HepG2 (cell line): ENCODE results near the gene TRAP1. TPM values are rescaled to one million over a fixed set of nuclear protein-coding genes. Genes with fewer than 3 reads are reported as not detected.

Experiments
- CHD4 ChIP-seq: fragments of 200-600 bp; sonication (generic); IDR thresholded peaks from 2 replicates; pipeline ENCODE4 v1.7.0; 2017; ENCODE audit warnings: mild to moderate bottlenecking, low read length, borderline replicate concordance
- DNMT1 ChIP-seq: sonication (generic); formaldehyde crosslinking; IDR thresholded peaks from 2 replicates; pipeline ENCODE4 v1.5.1; 2020; ENCODE audit warnings: mild to moderate bottlenecking, missing genetic modification reagents
- FIP1L1 ChIP-seq: fragments of 200-400 bp; formaldehyde crosslinking; IDR thresholded peaks from 2 replicates; pipeline ENCODE4 v1.6.1; 2018; ENCODE audit warnings: low read depth, mild to moderate bottlenecking, low read length, moderate library complexity, borderline replicate concordance; ENCODE audit not compliant: insufficient read depth
- MAFF ChIP-seq: IDR thresholded peaks from 2 replicates; pipeline ENCODE4 v1.6.1; 2011; ENCODE audit warnings: low read depth, low read length, improper control_type of control experiment
- ONECUT2 ChIP-seq: sonication (generic); formaldehyde crosslinking; IDR thresholded peaks from 2 replicates; pipeline ENCODE4 v1.4.0; 2020; ENCODE audit warnings: missing genetic modification reagents
- TOE1 ChIP-seq: sonication (generic); formaldehyde crosslinking; IDR thresholded peaks from 2 replicates; pipeline ENCODE4 v1.4.0; 2020; ENCODE audit warnings: mild to moderate bottlenecking, missing genetic modification reagents
- ZMYM4 ChIP-seq: sonication (generic); formaldehyde crosslinking; IDR thresholded peaks from 2 replicates; pipeline ENCODE4 v1.8.1; 2023; ENCODE audit warnings: mild to moderate bottlenecking, missing genetic modification reagents
- ZNF768 ChIP-seq: sonication (generic); formaldehyde crosslinking; IDR thresholded peaks from 2 replicates; pipeline ENCODE4 v1.4.0; 2020; ENCODE audit warnings: missing genetic modification reagents
- ZNF83 ChIP-seq: sonication (generic); formaldehyde crosslinking; IDR thresholded peaks from 2 replicates; pipeline ENCODE4 v1.4.0; 2020; ENCODE audit warnings: missing genetic modification reagents, mild to moderate bottlenecking, borderline replicate concordance
- polyA plus RNA-seq, 8 experiments: library from polyadenylated mRNA; depleted of rRNA in 3 of 8; stranded (reverse) in 7 of 8; unstranded in 1 of 8; fragments of >200 nt; fragmentation: Illumina TruSeq in 4 of 8; extraction: Trizol in 4 of 8; gene quantifications; 2 replicates each; pipeline versions ENCODE4 v1.2.1 to v1.2.3, GENCODE V29; 2011 to 2016; ENCODE audit warnings: low read depth in 4 of 8, missing spikeins in 1 of 8, mixed read lengths in 1 of 8; ENCODE audit not compliant: insufficient read depth in 1 of 8
- total RNA-seq, 5 experiments: library from RNA; depleted of rRNA; stranded (reverse); fragments of >200 nt; fragmentation: Illumina TruSeq; extraction: Trizol; gene quantifications; 2 replicates each; pipeline ENCODE4 v1.2.3, GENCODE V29; 2016; ENCODE audit warnings: low read depth in 1 of 5
- TF ChIP-seq, protein P1 (sequence below): sonication (generic); formaldehyde crosslinking; IDR thresholded peaks from 2 replicates; pipeline ENCODE4 v1.5.0; 2020; ENCODE audit warnings: mild to moderate bottlenecking, missing genetic modification reagents
- TF ChIP-seq, protein P2 (sequence below): sonication (generic); formaldehyde crosslinking; IDR thresholded peaks from 2 replicates; pipeline ENCODE4 v1.8.1; 2023; ENCODE audit warnings: missing genetic modification reagents, inconsistent platforms, borderline replicate concordance
- TF ChIP-seq, protein P3 (sequence below), 2 experiments: sonication (generic) in 1 of 2; formaldehyde crosslinking in 1 of 2; IDR thresholded peaks; 2 replicates each; pipeline versions ENCODE4 v1.6.1 to v1.9.0; 2014 to 2022; ENCODE audit warnings: antibody characterized with exemption in 1 of 2, borderline replicate concordance in 1 of 2, inconsistent platforms in 1 of 2, low read depth in 1 of 2, missing genetic modification reagents in 1 of 2
- TF ChIP-seq, protein P4 (sequence below): sonication (generic); formaldehyde crosslinking; IDR thresholded peaks from 2 replicates; pipeline ENCODE4 v1.5.1; 2020; ENCODE audit warnings: mild to moderate bottlenecking, missing genetic modification reagents, borderline replicate concordance
- TF ChIP-seq, protein P5 (sequence below): sonication (generic); formaldehyde crosslinking; conservative IDR thresholded peaks from 2 replicates; pipeline ENCODE4 v1.4.0; 2020; ENCODE audit warnings: missing genetic modification reagents

TRAP1 gene
- total and polyA plus RNA-seq, 2 of the 13 experiments (the other 11 are each of a cell fraction or from before 2014, with no cell fraction given), result 127 to 240 TPM

DNA sequence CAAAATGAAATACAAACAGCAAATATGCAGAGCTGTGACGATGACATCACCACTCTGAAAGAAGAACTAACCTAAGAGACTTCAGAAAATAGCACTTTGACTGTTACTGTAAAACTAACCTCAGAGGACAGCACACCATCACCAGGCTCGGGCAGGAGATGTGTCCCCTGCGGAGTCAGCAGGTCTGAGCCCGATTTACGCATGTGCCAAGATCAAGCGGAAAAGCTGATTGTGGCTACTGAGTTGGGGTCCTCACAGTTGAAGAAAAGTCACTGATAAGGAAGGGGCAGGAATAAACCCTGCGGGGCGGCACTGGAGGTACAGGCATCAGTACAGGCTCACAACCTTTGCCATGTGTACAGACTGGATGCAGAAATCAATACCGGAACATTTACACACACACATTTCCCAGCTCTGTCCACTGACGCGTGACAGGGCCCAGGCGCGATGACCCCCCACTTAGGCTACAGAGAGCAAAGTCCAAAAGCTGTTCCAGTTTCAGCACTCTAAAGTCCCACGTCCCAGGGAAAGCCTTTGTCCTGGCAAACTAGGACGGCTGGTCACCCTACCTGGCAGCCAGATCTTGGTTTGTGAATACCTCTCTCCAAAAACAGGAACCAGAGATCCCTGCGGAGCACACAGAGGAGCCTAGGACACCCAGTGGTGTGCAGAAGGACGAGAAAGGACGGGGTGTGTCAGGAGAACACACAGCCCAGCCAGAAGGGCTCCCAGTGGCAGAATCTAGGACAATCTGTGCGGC, 21.5 kb downstream of the TRAP1 start (continued):
- TF ChIP-seq CHD4 (no peak), ONECUT2 (CRISPR knock-in tag) (peak; percentile 99), MAFF (no peak), ZNF768 (CRISPR knock-in tag) (no peak), TOE1 (0 out of 2 replicates have a peak, but pooled peaks have one; percentile 37), ZNF83 (CRISPR knock-in tag) (no peak), ZMYM4 (CRISPR knock-in tag) (peak; percentile 90), FIP1L1 (no peak), DNMT1 (CRISPR knock-in tag) (no peak)
- TF ChIP-seq, protein P1, sequence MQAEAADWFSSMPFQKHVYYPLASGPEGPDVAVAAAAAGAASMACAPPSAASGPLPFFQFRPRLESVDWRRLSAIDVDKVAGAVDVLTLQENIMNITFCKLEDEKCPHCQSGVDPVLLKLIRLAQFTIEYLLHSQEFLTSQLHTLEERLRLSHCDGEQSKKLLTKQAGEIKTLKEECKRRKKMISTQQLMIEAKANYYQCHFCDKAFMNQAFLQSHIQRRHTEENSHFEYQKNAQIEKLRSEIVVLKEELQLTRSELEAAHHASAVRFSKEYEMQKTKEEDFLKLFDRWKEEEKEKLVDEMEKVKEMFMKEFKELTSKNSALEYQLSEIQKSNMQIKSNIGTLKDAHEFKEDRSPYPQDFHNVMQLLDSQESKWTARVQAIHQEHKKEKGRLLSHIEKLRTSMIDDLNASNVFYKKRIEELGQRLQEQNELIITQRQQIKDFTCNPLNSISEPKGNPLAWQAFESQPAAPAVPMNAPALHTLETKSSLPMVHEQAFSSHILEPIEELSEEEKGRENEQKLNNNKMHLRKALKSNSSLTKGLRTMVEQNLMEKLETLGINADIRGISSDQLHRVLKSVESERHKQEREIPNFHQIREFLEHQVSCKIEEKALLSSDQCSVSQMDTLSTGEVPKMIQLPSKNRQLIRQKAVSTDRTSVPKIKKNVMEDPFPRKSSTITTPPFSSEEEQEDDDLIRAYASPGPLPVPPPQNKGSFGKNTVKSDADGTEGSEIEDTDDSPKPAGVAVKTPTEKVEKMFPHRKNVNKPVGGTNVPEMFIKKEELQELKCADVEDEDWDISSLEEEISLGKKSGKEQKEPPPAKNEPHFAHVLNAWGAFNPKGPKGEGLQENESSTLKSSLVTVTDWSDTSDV, result no peak
- TF ChIP-seq, protein P2, sequence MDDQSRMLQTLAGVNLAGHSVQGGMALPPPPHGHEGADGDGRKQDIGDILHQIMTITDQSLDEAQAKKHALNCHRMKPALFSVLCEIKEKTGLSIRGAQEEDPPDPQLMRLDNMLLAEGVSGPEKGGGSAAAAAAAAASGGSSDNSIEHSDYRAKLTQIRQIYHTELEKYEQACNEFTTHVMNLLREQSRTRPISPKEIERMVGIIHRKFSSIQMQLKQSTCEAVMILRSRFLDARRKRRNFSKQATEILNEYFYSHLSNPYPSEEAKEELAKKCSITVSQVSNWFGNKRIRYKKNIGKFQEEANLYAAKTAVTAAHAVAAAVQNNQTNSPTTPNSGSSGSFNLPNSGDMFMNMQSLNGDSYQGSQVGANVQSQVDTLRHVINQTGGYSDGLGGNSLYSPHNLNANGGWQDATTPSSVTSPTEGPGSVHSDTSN (CRISPR knock-in tag), result 0 out of 2 replicates have a peak, but pooled peaks have one; percentile 68
- TF ChIP-seq, protein P3, sequence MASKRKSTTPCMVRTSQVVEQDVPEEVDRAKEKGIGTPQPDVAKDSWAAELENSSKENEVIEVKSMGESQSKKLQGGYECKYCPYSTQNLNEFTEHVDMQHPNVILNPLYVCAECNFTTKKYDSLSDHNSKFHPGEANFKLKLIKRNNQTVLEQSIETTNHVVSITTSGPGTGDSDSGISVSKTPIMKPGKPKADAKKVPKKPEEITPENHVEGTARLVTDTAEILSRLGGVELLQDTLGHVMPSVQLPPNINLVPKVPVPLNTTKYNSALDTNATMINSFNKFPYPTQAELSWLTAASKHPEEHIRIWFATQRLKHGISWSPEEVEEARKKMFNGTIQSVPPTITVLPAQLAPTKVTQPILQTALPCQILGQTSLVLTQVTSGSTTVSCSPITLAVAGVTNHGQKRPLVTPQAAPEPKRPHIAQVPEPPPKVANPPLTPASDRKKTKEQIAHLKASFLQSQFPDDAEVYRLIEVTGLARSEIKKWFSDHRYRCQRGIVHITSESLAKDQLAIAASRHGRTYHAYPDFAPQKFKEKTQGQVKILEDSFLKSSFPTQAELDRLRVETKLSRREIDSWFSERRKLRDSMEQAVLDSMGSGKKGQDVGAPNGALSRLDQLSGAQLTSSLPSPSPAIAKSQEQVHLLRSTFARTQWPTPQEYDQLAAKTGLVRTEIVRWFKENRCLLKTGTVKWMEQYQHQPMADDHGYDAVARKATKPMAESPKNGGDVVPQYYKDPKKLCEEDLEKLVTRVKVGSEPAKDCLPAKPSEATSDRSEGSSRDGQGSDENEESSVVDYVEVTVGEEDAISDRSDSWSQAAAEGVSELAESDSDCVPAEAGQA (IDR thresholded peaks at IDR 0.05; ENCODE audit: low read depth), result 0 out of 2 replicates have a peak, but pooled peaks have one; percentile 35
- TF ChIP-seq, protein P3 (CRISPR knock-in tag; IDR thresholded peaks at IDR 0.05; ENCODE audit: borderline replicate concordance), result no peak
- TF ChIP-seq, protein P4, sequence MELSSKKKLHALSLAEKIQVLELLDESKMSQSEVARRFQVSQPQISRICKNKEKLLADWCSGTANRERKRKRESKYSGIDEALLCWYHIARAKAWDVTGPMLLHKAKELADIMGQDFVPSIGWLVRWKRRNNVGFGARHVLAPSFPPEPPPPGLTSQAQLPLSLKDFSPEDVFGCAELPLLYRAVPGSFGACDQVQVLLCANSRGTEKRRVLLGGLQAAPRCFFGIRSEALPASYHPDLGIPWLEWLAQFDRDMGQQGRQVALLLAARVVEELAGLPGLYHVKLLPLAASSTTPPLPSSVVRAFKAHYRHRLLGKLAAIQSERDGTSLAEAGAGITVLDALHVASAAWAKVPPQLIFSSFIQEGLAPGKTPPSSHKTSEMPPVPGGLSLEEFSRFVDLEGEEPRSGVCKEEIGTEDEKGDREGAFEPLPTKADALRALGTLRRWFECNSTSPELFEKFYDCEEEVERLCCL, result no peak
- TF ChIP-seq, protein P5, sequence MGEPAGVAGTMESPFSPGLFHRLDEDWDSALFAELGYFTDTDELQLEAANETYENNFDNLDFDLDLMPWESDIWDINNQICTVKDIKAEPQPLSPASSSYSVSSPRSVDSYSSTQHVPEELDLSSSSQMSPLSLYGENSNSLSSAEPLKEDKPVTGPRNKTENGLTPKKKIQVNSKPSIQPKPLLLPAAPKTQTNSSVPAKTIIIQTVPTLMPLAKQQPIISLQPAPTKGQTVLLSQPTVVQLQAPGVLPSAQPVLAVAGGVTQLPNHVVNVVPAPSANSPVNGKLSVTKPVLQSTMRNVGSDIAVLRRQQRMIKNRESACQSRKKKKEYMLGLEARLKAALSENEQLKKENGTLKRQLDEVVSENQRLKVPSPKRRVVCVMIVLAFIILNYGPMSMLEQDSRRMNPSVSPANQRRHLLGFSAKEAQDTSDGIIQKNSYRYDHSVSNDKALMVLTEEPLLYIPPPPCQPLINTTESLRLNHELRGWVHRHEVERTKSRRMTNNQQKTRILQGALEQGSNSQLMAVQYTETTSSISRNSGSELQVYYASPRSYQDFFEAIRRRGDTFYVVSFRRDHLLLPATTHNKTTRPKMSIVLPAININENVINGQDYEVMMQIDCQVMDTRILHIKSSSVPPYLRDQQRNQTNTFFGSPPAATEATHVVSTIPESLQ, result no peak
